Neuronal stem cell (in vitro differentiated cells): ENCODE data around the gene OR4F15.
"Not testable (repeated sequence)": the region's sequence is repeated elsewhere in the genome, so short reads cannot be mapped to it uniquely, and the experiment has no call there.

Experiments
- DNase-seq: peaks from one replicate; pipeline ENCODE4 v3.0.0-alpha.2; 2013; ENCODE audit warnings: low spot score
- H2AFZ ChIP-seq: one replicate; pipeline ENCODE4 v1.6.1; 2013; ENCODE audit warnings: mild to moderate bottlenecking, low read length, inconsistent platforms
- H2AK5ac ChIP-seq: 2 replicates; pipeline ENCODE4 v1.6.1; 2013; ENCODE audit warnings: low read depth, mild to moderate bottlenecking, inconsistent platforms, low read length, moderate library complexity, mixed read lengths
- H2BK120ac ChIP-seq: 2 replicates; pipeline ENCODE4 v1.6.1; 2013; ENCODE audit warnings: low read depth, mild to moderate bottlenecking, inconsistent platforms, low read length, moderate library complexity, mixed read lengths
- H2BK12ac ChIP-seq: one replicate; pipeline ENCODE4 v1.6.1; 2013; ENCODE audit warnings: low read length, inconsistent platforms
- H2BK15ac ChIP-seq: 2 replicates; pipeline ENCODE4 v1.6.1; 2013; ENCODE audit warnings: mild to moderate bottlenecking, low read length, inconsistent platforms, mixed read lengths
- H2BK5ac ChIP-seq: one replicate; pipeline ENCODE4 v1.6.1; 2013; ENCODE audit warnings: inconsistent platforms, mild to moderate bottlenecking, low read length, moderate library complexity
- H3K14ac ChIP-seq: one replicate; pipeline ENCODE4 v1.6.1; 2013; ENCODE audit warnings: low read length, inconsistent platforms
- H3K18ac ChIP-seq: 2 replicates; pipeline ENCODE4 v1.6.1; 2013; ENCODE audit warnings: low read length, inconsistent platforms
- H3K23ac ChIP-seq: 2 replicates; pipeline ENCODE4 v1.6.1; 2013; ENCODE audit warnings: low read depth, mild to moderate bottlenecking, mixed read lengths, low read length, inconsistent platforms; ENCODE audit not compliant: poor library complexity
- H3K27ac ChIP-seq: replicated peaks from 3 replicates; pipeline ENCODE4 v1.5.1; 2013; ENCODE audit warnings: low read length, inconsistent platforms
- H3K27me3 ChIP-seq, 3 experiments: 2 replicates each; pipeline ENCODE4 v1.6.1; 2013; ENCODE audit warnings: low read length in 3 of 3, mild to moderate bottlenecking in 2 of 3, inconsistent platforms in 1 of 3, low read depth in 1 of 3, mixed read lengths in 1 of 3, moderate library complexity in 1 of 3; ENCODE audit not compliant: control insufficient read depth in 3 of 3, insufficient read depth in 3 of 3
- H3K36me3 ChIP-seq, 2 donors: replicated peaks in 1 of 2; 2 replicates each; pipeline ENCODE4 v1.6.1; 2013; ENCODE audit warnings: low read length in 2 of 2; ENCODE audit not compliant: control insufficient read depth in 2 of 2, insufficient read depth in 2 of 2
- H3K4ac ChIP-seq: 2 replicates; pipeline ENCODE4 v1.6.1; 2013; ENCODE audit warnings: inconsistent platforms, mild to moderate bottlenecking, low read length, moderate library complexity
- H3K4me1 ChIP-seq, 2 donors: 1 replicate in 1 of 2; 2 replicates in 1 of 2; pipeline ENCODE4 v1.6.1; 2013; ENCODE audit warnings: low read length in 2 of 2, low read depth in 1 of 2; ENCODE audit not compliant: control insufficient read depth in 2 of 2, insufficient read depth in 1 of 2
- H3K4me2 ChIP-seq: one replicate; pipeline ENCODE4 v1.6.1; 2013; ENCODE audit warnings: mild to moderate bottlenecking, low read length, inconsistent platforms; ENCODE audit not compliant: insufficient read depth, poor library complexity, severe bottlenecking
- H3K4me3 ChIP-seq, 2 donors: 2 replicates each; pipeline ENCODE4 v1.5.1; 2013; ENCODE audit warnings: low read length in 2 of 2, mild to moderate bottlenecking in 2 of 2, inconsistent platforms in 1 of 2, moderate library complexity in 1 of 2
- H3K79me1 ChIP-seq: one replicate; pipeline ENCODE4 v1.6.1; 2013; ENCODE audit warnings: low read depth, mild to moderate bottlenecking, inconsistent platforms, low read length, moderate library complexity
- H3K9ac ChIP-seq: one replicate; pipeline ENCODE4 v1.6.1; 2013; ENCODE audit warnings: mild to moderate bottlenecking, low read depth, low read length, inconsistent platforms; ENCODE audit not compliant: poor library complexity
- H3K9me3 ChIP-seq, 2 donors: replicated peaks in 1 of 2; 2 replicates each; pipeline versions ENCODE3 to v1.6.1; 2013; ENCODE audit warnings: low read length in 2 of 2, mild to moderate bottlenecking in 2 of 2, inconsistent platforms in 1 of 2, low read depth in 1 of 2, mixed read lengths in 1 of 2, moderate library complexity in 1 of 2; ENCODE audit not compliant: control insufficient read depth in 2 of 2, insufficient read depth in 1 of 2
- H4K8ac ChIP-seq: one replicate; pipeline ENCODE4 v1.6.1; 2013; ENCODE audit warnings: low read depth, mild to moderate bottlenecking, inconsistent platforms, low read length, moderate library complexity
- H4K91ac ChIP-seq: one replicate; pipeline ENCODE4 v1.6.1; 2013; ENCODE audit warnings: low read length, low read depth, mild to moderate bottlenecking, inconsistent platforms; ENCODE audit not compliant: poor library complexity
- WGBS, 2 donors: extraction: QIAGEN DNeasy Blood & Tissue Kit; methylation state at CpG; one replicate each; pipeline ENCODE4 v1.1.7; 2013; ENCODE audit warnings: missing lambda C conversion rate in 2 of 2, mixed read lengths in 1 of 2; ENCODE audit not compliant: insufficient read length in 2 of 2, insufficient replicate concordance in 1 of 2; ENCODE audit errors: extremely low coverage in 2 of 2; 5-methylcytosine and 5-hydroxymethylcytosine counted together

The OR4F15 gene

GRCh38 chr15:101786422-101786821, 25.6 kb upstream of the OR4F15 start:
- H2AK5ac ChIP-seq, H3K27ac ChIP-seq, H2BK5ac ChIP-seq, H3K9me3 ChIP-seq, DNase-seq, H2BK120ac ChIP-seq, H3K9ac ChIP-seq, H3K18ac ChIP-seq, H3K4me3 ChIP-seq, H3K79me1 ChIP-seq, H2AFZ ChIP-seq, H3K14ac ChIP-seq, H3K23ac ChIP-seq, H2BK15ac ChIP-seq, H3K36me3 ChIP-seq, H3K4ac ChIP-seq, H3K4me2 ChIP-seq, H2BK12ac ChIP-seq, H4K8ac ChIP-seq, H3K4me1 ChIP-seq, H4K91ac ChIP-seq, H3K27me3 ChIP-seq: not testable (repeated sequence)
- no CpG with 5 or more reads among the region's 2 CpGs for WGBS, 2 donors

DNA sequence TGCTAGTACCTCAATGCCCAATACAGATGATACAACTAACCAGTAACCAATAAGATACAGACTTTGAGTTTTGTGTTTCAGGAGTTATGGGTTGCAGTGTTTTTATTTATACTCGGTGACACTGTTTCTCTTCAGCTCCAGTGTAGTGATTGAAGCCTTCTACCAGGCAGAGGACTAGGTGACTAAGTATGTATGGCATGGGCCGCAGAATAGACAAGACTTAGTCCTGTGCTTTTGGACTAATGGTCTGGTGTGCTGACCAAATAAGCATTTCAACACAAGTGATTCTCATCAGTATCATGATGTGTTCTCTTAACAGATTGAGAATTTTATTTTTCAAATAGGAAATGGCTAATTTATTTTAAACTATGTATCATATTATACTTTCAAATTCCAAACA, 24.0 kb upstream of the OR4F15 start:
- DNase-seq, H3K14ac ChIP-seq, H3K9ac ChIP-seq, H2AK5ac ChIP-seq, H3K79me1 ChIP-seq, H3K4ac ChIP-seq, H2BK5ac ChIP-seq, H4K8ac ChIP-seq, H3K18ac ChIP-seq, H2BK12ac ChIP-seq, H3K27ac ChIP-seq, H4K91ac ChIP-seq, H2BK120ac ChIP-seq, H3K23ac ChIP-seq, H3K4me3 ChIP-seq, H3K4me2 ChIP-seq, H3K27me3 ChIP-seq, H3K4me1 ChIP-seq, H3K9me3 ChIP-seq, H2BK15ac ChIP-seq, H2AFZ ChIP-seq, H3K36me3 ChIP-seq: not testable (repeated sequence)
- WGBS, 2 donors, result no CpG with 5 or more reads among the region's 2 CpGs

- not testable (repeated sequence) for H2BK15ac ChIP-seq, H4K91ac ChIP-seq, H2AK5ac ChIP-seq, H4K8ac ChIP-seq, H3K18ac ChIP-seq, H3K4me1 ChIP-seq, H3K36me3 ChIP-seq, H2AFZ ChIP-seq, H3K9ac ChIP-seq, DNase-seq, H3K4me2 ChIP-seq, H3K27ac ChIP-seq, H3K14ac ChIP-seq, H3K9me3 ChIP-seq, H2BK5ac ChIP-seq, H3K4ac ChIP-seq, H2BK120ac ChIP-seq, H2BK12ac ChIP-seq, H3K23ac ChIP-seq, H3K27me3 ChIP-seq, H3K4me3 ChIP-seq, H3K79me1 ChIP-seq
- no CpG with 5 or more reads among the region's 5 CpGs for WGBS, 2 donors
These were observed 23.3 kb upstream of the OR4F15 start for GRCh38 chr15:101788503-101789269.

DNA sequence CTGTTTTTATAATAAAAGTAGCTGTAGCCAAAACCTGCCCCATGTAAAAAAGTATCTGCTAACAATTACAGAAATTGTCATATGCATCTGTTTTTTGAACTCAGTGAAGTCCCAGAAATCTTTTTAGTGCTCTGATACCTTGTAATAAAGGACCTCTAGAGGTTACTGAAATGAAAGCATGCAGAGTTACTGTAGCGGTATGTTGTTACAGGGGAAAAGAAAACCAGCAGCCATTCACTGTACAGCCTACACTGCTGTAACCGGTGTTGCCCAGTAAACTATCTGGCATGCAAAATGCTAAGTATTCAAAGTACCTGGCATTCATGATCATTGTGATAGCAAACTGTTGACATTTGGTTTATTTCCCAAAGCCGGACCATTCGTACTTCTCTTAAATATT, 21.3 kb upstream of the OR4F15 start:
- H3K4ac ChIP-seq, H3K79me1 ChIP-seq, H2BK120ac ChIP-seq, H3K4me2 ChIP-seq, H3K27ac ChIP-seq, H4K91ac ChIP-seq, H3K23ac ChIP-seq, H2BK15ac ChIP-seq, H3K14ac ChIP-seq, DNase-seq, H2AK5ac ChIP-seq, H2BK5ac ChIP-seq, H3K4me1 ChIP-seq, H3K36me3 ChIP-seq, H4K8ac ChIP-seq, H2BK12ac ChIP-seq, H3K9ac ChIP-seq, H3K9me3 ChIP-seq, H3K27me3 ChIP-seq, H2AFZ ChIP-seq, H3K18ac ChIP-seq, H3K4me3 ChIP-seq: not testable (repeated sequence)
- no CpG with 5 or more reads among the region's 4 CpGs for WGBS, 2 donors
